NCI-H187 treated with DMSO at 0.1 percent for 48 hours (cell line): ENCODE measurements around the gene ETFBKMT.
"Not testable (repeated sequence)": the region's sequence is repeated elsewhere in the genome, so short reads cannot be mapped to it uniquely, and the experiment has no call there.

Experiments
- DNase-seq: peaks from one replicate; lab custom pipeline; 2025; lab: John Stamatoyannopoulos, UW

The ETFBKMT gene

DNA sequence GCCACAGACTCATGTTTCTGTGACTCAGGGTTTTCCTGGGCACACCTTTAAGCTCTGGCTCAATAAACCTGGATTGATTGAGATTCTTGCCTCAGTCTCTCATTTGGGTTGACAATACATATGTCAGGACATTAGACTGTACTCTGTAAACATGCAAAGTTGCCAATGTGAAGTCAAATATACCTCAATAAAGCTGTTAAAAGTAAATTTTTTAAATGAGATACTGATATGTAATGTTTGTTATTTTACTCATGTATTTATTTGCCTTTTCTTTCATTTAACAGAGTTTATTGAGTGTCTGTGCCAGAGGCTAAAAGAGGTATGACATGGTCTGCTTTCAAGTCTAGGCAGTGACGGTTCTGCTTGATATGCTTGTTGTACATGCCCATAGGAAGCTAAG lies 3.7 kb upstream of the ETFBKMT start:
- DNase-seq, result no peak

DNA sequence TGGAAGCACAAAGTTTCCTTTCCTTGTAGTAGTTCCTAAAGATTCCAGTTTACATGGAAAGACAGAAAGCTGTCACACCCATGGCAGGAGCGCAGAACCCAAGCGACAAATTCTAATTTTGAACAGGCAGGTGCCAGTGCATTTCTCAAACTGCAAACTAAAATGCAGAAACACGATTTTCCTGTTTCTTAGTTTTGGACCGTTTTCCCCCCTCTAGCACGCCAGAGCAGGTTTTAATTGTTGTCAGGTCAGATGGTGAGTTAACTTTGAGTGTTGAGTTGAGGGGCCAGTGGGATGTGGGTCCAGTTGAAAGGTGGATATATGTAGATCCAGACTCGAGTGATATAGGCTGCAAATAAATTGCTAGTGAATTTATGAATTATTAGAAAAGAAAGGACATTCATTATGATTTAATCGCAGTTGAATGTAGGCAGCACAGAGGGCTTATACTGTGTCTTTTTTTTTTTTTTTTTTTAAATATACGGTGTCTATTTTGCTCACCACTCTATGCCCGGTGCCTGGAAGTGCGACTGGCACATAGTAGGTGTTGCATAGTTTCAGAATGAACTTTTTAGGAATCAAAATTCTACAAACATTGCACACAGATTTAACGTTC lies 909 bp upstream of the ETFBKMT start:
- DNase-seq, result no peak

DNA sequence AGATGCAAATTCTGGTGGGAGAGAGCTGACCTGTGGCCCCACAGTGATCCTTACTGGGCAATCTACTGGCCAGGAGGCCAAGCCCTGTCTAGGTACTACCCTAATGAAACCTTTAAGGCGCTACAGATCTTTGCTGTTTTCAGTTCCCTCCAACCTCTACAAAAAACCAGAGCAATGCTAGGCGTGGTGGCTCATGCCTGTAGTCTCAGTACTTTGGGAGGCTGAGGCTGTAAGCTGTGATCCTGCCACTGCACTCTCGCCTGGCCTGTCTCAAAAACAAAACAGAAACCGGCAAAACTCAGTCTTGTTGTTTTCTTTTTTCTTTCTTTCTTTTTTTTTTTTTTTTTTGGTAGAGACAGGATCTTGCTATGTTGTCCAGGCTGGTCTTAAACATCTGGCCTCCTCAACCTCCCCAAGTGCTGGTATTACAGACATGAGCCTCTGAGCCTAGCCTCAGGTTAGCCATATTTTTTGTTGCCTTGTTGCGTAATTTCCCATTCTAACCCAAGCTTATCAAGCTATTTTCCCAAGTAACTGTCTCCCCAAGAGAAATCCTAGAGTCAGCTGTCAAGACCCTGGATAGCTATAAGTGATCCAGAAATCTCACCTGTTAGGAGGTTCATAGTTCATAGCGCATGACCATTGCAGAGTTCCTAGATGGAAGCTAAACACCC lies 2.8 kb downstream of the ETFBKMT start:
- DNase-seq, result no peak

DNA sequence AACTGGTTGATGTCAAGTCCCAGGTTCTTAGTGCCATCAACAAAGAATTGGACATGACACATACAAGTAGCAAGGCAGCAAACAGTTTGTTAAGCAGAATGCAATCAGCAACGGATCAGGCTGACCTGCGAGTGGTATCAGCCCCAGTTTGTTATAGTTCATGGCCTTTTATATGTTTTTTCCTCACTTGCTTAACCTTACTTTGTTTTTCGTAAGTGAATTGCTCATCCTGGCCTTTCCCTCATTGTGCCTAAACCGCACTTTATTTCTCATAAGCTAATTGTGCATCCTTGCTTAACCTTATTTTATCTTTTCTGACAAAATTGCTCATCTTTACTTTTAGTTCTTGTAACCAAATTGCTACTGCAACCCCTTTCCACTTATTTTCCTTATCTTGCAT lies 4.1 kb downstream of the ETFBKMT start:
- no peak for DNase-seq

DNA sequence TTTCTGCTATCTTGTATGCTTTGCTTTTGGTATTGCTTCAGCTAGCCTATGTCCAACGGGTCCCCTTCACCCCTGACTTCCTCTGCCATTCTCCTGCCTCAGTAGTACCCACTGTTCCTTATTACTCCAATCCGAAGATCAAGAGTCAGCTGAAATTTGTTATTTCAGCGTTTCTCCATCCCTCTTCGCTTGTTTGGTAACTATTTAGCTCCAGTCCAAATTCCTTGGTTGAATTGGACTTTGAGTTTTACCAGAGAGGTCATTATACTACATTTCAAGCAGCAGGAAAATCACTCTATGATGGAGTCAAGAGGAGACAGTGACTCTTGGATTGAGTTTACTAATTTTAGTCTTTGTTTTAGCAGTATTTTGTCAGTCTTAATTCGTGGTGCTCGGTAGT lies 4.5 kb downstream of the ETFBKMT start:
- no peak for DNase-seq

DNA sequence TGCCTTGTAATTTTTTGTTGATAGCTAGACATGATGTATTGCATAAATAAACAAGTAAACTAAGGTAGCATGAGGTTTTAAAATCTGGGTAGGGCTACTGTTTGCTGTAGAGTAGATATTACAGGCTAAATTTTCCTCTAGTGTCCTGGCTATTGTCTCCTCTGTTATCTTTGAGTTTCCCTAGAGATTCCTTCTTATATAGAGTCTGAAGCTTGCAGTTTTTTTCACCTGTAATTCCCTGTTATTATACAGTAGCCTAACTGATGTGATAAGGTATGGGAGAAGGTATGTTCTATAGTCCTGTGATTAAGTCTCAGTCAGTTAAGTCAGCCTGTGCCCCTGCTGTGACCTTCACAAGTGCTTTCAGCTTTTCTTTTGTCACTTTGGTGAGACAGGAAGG lies 9.5 kb downstream of the ETFBKMT start:
- DNase-seq, result no peak

DNA sequence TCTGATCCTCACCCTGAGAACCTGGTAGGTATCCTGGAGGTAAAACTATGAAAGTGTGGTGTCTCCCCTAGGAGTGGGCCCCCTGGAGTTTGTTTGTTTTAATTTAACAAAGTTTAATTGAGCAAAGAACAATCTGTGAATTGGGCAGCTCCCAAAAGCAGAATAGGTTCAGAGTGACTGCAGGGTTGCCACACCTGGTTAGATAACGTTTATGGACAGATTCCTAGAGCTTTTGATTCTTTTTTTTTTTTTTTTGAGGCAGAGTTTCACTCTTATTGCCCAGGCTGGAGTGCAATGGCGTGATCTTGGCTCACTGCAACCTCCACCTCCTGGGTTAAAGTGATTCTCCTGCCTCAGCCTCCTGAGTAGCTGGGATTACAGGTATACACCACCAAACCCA lies 10.1 kb downstream of the ETFBKMT start:
- not testable (repeated sequence) for DNase-seq

DNA sequence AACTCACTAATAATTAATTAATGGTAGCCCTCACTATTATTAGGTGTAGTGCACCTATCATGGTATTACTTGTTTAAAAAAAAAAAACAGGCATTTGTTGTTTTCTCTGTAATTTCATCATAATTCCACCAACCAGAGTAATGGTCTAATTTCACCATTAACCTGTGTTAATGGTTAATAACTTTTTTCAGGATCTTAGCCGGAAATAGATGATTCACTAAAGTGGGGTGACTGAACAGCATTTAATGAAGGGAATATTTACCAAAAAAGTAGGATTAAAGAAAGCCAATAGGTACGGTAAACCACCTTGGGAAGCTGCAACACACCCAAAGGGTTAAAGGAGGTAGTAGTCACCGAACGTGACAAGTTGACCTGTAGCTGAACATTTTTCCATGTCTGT lies 13.0 kb downstream of the ETFBKMT start:
- DNase-seq, result no peak

DNA sequence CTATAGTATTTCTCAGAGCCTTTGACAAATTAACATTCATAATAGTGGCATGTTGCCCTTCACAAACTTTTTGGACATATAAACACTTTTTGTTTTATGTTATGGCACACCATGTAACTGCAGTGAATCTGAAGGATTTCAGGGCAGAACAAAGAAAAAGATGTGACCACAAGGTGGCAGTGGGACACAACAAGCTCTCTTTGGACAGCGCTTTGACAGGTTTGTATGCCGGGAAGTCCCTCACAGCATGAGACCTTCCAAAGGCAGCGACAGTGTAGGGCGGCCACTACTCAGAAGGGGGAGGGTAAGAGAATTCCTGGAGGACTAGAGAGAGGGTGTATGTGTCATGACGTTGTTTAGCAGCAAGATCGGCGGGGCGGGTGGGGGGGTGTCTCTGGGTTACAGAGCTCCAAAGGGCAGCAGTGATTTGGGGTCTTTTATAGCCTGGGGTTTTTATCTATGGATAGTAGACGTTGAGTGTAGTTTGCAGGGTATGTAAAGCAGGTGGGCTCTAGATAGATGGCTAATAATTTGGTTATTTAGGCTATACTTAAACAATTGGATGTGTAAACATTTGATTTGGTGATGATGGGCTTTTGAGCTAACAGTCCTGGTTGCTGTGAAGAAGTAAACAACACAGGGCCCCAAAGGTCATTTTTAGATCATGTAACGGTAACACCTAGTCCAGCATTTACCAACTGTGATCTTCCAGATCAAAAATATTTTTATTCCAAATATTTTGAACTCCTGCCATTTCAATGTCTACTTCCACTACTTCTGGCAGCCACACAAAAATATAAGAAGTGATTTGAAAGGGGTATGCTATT lies 22.9 kb downstream of the ETFBKMT start:
- DNase-seq, result peak; percentile 9

DNA sequence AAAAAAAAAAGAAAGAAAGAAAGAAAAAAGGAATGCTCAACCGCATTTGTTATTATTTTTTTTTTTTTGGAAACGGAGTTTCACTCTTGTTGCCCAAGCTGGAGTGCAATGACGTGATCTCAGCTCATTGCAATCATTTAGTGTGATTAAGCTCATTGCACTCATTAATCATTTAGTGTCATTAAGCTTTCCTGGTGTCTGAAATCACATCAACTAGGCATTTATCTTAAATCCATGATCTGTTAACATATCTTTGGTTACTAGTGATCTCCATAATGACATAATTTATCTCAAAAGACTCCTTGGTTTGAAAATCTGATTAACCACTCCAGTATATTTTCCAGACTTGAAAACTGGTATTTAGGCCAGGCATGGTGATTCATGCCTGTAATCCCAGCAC lies 26.3 kb downstream of the ETFBKMT start:
- no peak for DNase-seq

DNA sequence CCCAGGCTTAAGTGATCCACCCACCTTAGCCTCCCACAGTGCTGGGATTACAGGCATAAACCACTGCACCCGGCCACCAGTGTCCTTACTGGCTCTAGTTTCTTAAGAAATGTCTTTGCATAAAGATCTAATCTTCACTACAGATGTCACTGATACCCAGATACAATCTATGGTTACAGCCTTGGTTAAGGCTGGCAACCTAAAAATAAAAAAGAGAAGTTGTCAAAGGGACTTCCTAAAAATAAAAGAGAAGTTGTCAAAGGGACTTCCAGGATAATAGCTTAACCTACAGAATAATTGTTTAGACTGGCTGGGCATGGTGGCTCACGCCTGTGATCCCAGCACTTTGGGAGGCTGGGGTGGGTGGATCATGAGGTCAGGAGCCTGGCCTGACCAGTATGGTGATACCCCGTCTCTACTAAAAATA lies 27.6 kb downstream of the ETFBKMT start:
- no peak for DNase-seq

DNA sequence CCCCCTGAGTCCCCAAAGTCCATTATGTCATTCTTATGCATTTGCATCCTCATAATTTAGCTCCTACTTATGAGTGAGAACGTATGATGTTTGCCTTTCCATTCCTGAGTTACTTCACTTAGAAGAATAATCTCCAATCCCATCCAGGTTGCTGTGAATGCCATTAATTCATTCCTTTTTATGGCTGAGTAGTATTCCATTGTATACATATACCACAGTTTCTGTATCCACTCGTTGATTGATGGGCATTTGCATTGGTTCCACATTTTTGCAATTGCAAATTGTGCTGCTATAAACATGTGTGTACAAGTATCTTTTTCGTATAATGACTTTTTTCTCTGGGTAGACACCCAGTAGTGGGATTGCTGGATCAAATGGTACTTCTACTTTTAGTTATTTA lies 30.4 kb downstream of the ETFBKMT start:
- not testable (repeated sequence) for DNase-seq

DNA sequence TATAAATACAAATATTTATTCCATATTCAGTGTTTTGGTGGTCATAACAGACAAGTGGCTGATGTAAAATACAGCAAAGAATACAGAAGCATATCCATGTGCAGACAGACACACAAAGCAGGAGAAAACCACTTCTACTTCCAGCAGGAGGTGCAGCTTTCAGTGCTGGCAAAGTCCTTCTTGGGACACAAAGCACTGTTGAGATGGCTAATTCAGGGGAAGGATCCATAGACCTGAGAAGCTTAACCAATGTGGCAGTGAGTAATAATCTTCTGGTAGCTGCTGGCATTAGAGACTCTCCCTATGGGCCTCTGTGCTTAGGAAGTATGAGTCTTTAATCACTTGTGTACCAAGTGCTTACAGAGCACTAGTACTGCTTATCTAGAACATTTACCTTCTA lies 42.6 kb downstream of the ETFBKMT start:
- no peak for DNase-seq

DNA sequence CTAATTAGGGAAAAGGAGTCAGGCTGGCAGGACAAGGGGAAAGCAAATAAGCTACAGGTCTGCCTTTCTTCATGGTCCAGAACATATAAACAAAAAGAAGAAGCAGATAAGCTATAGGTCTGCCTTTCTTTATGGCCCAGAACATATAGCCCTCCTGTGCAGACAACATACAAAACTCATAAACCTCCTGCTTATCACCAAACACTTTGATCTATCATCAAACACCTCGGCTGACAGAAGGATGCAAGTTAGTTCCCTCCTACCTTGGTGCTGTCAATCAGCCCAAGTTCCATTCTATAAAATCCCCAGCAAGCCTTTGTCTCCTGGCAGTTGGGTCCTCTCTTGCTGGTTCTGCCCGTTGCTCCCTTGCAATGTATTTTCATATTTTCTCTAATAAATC lies 46.1 kb downstream of the ETFBKMT start:
- DNase-seq, result no peak

DNA sequence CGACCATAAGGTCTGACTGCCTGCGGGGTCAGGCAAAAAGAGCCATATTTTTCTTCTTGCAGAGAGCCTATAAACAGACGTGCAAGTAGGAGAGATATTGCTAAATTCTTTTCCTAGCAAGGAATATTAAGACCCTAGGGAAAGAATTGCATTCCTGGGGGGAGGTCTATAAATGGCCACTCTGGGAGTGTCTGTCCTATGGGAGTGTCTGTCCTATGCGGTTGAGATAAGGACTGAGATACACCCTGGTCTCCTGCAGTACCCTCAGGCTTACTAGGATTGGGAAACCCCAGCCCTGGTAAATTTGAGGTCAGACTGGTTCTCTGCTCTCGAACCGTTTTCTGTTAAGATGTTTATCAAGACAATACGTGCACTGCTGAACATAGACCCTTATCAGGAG lies 48.6 kb downstream of the ETFBKMT start:
- not testable (repeated sequence) for DNase-seq

DNA sequence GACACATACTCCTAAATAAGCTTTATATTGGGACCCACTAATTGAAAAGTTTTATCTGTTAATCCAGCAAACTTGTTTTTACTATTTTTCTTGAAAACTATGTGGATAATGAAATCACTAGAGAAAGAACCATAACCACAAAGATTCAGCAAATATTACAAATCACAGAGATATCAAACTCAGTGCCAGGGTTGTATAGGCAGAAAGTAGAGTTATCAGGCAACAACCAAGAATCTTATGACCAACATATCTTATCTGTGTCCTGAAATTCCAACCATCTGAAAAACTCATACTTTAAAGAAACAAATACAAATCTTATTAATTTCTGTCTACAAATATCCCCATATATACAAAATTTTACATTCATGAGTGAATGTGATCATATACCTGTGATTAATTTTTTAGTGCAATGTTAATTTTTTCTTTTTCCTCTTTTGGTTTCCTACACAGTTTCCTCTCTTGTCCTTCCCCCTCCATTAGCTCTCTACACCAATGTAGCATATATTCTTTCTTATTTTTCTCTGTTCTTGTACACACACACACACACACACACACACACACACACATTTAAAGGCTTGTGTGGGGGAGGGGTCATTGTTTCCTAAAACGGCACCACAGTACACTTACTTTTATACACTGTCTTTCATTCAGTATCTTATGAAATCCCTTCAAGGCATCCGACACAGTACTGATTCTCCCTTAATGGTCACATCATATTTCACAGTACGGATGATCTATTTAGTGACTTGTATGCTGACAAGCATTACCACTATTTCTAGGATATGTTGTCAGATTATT lies 50.7 kb downstream of the ETFBKMT start:
- DNase-seq, result no peak

DNA sequence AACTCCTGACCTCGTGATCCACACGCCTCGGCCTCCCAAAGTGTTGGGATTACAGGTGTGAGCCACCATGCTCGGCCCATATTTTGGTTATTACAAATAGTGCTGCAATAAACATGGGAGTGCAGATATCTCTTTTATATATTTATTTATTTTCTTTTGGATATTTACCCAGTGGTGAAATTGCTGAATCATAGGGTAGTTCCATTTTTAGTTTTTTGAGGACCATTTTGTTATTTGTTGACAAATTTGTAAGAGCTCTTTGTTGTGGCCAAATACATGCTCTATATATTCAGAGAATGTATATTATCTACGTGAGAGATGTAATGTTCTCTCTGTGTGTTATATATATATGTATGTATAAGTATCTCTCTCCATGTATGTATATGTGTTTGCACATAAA lies 53.4 kb downstream of the ETFBKMT start:
- no peak for DNase-seq

DNA sequence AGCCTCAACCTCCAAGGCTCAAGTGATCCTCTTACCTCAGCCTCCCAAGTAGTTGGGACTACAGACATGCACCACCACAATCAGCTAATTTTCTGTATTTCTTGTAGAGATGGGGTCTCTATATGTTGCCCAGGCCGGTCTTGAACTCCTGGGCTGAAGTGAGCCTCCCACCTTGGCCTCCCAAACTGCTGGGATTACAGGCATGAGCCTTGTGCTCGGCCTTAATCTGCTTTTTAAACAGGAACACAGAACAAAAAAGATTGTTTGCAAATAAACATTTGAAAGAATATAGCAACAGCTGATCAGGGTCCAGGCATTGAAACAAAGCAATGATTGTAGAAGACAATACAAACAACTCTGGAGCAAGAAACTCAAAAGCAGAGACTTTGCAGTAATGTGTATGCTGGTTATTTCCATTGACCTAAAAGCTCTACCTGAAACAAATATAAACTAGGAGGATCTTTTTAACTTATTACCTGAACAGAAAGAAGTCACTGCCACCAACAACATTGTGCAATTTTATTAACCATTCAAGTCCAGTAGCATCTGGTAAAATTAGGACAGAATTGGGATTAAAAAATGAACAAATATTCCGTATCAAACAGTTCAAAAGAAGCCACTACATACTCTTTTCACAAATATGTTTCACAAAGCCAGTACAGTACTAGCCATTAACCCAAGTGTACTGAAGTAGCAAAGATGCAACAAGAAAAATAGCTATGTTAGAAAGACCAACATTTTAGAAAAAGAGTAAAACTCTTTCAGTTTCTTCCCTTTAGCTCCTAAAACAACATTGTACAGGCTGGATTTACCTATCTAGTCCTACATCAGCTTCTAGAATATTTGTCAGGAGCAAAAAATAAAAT lies 55.2 kb downstream of the ETFBKMT start:
- DNase-seq, result no peak

DNA sequence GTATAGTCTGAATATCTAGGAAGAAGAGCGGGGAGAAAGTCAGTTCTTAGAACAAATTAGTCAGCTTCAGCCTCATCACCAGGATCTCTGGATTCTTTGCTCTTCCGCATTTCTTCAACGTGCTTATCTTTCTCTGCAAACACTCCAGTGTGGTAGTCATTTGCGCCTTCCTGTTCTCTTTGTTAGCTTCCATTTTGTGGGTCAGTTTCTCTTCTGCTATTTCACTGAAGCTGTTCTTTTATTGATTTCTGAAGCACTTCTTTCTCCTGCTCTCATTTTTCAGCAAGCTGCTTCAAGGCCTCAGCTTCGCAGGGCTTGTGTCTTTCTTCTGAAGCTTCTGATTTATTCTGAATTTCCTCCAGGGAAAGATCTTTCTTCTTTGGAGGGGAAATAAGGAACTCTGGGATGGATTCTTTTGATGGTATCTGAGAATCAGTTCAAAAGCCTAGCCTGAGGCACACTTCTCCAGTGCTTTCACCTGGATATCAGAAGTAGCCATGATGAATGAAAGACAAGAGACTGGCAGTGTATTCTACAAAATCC lies 55.9 kb downstream of the ETFBKMT start:
- DNase-seq, result peak; percentile 17

DNA sequence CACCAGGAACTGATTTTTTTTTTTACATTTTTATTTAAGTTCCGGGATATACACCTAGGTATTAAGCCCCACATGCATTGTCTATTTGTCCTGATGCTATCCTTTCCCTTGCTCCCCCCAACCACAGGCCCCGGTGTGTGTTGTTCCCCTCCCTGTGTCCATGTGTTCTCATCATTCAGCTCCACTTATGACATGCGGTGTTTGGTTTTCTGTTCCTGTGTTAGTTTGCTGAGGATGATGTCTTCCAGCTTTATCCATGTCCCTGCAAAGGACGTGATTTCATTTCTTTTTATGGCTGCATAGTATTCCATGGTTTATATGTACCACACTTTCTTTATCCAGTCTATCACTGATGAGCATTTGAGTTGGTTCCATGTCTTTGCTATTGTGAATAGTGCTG lies 57.5 kb downstream of the ETFBKMT start:
- not testable (repeated sequence) for DNase-seq
